Ishikawa (cell line): ENCODE measurements around the gene SP4.

Source experiments
- CEBPB ChIP-seq: IDR thresholded peaks from 2 replicates; pipeline ENCODE4 v1.6.1; 2012
- CREB1 ChIP-seq: IDR thresholded peaks from 2 replicates; pipeline ENCODE4 v1.6.1; 2012; ENCODE audit warnings: low read depth
- EGR1 ChIP-seq: IDR thresholded peaks from 2 replicates; pipeline ENCODE4 v1.6.1; 2012
- EP300 ChIP-seq: IDR thresholded peaks from 2 replicates; pipeline ENCODE4 v1.6.1; 2012; ENCODE audit warnings: borderline replicate concordance
- FOXM1 ChIP-seq: IDR thresholded peaks from 2 replicates; pipeline ENCODE4 v1.6.1; 2012; ENCODE audit warnings: low read depth, borderline replicate concordance
- NFIC ChIP-seq: IDR thresholded peaks from 2 replicates; pipeline ENCODE4 v1.6.1; 2012
- RAD21 ChIP-seq: IDR thresholded peaks from 2 replicates; pipeline ENCODE4 v1.6.1; 2012; ENCODE audit warnings: low read depth
- TAF1 ChIP-seq: IDR thresholded peaks from 2 replicates; pipeline ENCODE4 v1.6.1; 2012; ENCODE audit warnings: low read depth, mild to moderate bottlenecking
- TCF12 ChIP-seq: IDR thresholded peaks from 2 replicates; pipeline ENCODE4 v1.6.1; 2012; ENCODE audit warnings: low read depth
- TEAD4 ChIP-seq: IDR thresholded peaks from 2 replicates; pipeline ENCODE4 v1.6.1; 2012
- YY1 ChIP-seq: IDR thresholded peaks from 2 replicates; pipeline ENCODE4 v1.6.1; 2012; ENCODE audit warnings: low read depth
- ZBTB7A ChIP-seq: IDR thresholded peaks from 2 replicates; pipeline ENCODE4 v1.6.1; 2012; ENCODE audit warnings: low read depth
- TF ChIP-seq, protein P1 (sequence below): IDR thresholded peaks from 2 replicates; pipeline ENCODE4 v1.6.1; 2012
- TF ChIP-seq, protein P2 (sequence below): IDR thresholded peaks from 2 replicates; pipeline ENCODE4 v1.6.1; 2012
- TF ChIP-seq, protein P3 (sequence below): IDR thresholded peaks from 2 replicates; pipeline ENCODE4 v1.6.1; 2012; ENCODE audit warnings: low read depth, mild to moderate bottlenecking

The SP4 gene

DNA sequence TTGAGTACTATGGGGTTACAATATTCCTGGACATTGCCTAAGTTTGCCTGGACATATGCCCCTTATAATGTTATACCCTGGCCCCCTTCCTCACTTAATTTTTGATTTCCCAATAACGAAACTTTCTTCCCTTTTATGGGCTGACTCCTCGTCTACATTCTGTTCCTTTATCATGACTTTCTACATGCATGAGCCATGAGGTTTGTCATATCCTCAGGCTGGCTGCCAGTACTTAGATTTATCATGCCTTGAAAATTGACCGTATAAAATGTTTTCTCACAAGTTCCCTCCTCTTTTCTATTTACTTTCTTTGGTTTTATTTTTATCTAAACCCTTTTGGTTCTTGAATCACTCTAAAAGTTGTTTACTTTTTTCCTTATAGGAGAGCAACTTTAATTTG is 119.6 kb downstream of the SP4 start:
- TF ChIP-seq, protein P1, sequence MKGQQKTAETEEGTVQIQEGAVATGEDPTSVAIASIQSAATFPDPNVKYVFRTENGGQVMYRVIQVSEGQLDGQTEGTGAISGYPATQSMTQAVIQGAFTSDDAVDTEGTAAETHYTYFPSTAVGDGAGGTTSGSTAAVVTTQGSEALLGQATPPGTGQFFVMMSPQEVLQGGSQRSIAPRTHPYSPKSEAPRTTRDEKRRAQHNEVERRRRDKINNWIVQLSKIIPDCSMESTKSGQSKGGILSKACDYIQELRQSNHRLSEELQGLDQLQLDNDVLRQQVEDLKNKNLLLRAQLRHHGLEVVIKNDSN: no peak
- TF ChIP-seq TAF1: no peak
- no peak for TF ChIP-seq YY1
- TF ChIP-seq CREB1: no peak
- TF ChIP-seq TEAD4: no peak
- TF ChIP-seq RAD21: no peak
- no peak for TF ChIP-seq ZBTB7A
- TF ChIP-seq TCF12: no peak
- TF ChIP-seq, protein P2, sequence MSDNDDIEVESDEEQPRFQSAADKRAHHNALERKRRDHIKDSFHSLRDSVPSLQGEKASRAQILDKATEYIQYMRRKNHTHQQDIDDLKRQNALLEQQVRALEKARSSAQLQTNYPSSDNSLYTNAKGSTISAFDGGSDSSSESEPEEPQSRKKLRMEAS: no peak
- no peak for TF ChIP-seq CEBPB
- TF ChIP-seq FOXM1: no peak
- TF ChIP-seq EGR1: no peak
- TF ChIP-seq, protein P3, sequence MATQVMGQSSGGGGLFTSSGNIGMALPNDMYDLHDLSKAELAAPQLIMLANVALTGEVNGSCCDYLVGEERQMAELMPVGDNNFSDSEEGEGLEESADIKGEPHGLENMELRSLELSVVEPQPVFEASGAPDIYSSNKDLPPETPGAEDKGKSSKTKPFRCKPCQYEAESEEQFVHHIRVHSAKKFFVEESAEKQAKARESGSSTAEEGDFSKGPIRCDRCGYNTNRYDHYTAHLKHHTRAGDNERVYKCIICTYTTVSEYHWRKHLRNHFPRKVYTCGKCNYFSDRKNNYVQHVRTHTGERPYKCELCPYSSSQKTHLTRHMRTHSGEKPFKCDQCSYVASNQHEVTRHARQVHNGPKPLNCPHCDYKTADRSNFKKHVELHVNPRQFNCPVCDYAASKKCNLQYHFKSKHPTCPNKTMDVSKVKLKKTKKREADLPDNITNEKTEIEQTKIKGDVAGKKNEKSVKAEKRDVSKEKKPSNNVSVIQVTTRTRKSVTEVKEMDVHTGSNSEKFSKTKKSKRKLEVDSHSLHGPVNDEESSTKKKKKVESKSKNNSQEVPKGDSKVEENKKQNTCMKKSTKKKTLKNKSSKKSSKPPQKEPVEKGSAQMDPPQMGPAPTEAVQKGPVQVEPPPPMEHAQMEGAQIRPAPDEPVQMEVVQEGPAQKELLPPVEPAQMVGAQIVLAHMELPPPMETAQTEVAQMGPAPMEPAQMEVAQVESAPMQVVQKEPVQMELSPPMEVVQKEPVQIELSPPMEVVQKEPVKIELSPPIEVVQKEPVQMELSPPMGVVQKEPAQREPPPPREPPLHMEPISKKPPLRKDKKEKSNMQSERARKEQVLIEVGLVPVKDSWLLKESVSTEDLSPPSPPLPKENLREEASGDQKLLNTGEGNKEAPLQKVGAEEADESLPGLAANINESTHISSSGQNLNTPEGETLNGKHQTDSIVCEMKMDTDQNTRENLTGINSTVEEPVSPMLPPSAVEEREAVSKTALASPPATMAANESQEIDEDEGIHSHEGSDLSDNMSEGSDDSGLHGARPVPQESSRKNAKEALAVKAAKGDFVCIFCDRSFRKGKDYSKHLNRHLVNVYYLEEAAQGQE: no peak
- TF ChIP-seq NFIC: no peak
- TF ChIP-seq EP300: no peak

DNA sequence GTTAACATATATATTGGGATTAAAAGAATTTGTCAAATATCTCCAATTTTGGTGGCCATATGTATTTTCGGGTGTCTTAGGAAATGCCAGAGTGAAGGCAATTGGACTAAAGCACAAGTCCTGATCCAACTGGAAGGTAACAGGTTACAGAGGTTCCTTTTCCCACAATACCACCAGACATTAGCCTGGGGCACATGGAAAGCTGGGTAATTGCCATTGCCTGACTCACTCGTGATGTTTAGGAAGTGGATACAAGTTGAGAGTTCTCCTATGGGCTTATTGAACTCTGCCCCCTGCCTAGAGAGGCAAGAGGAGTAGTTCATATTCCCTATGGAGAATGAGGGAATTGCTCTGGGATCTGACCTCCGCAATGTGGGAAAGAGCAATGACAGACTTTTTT is 120.6 kb downstream of the SP4 start:
- TF ChIP-seq TCF12 (no peak), CEBPB (no peak), EGR1 (no peak), TAF1 (no peak), YY1 (no peak)

DNA sequence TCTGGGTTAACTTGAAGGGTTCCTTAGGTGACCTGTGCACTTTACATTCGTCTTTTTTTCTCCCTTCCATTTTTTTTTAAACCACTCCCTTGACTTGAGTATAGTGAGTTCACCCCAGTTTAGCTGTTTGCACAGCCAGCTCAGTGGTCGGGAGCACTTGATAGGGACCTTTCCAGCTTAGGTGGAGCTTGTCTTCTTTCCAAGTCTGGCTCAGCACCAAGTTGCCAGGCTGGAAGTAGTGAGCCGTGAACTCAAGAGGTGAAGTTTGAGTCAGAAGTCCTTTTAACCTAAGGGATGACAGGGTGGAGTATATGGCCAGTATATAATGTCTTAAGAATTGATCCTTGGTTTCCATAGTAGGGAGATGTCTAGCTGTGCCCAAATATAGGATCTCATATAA is 122.2 kb downstream of the SP4 start:
- TF ChIP-seq EP300 (no peak), TEAD4 (no peak), RAD21 (no peak), TAF1 (no peak), EGR1 (no peak), CEBPB (no peak), TCF12 (no peak), CREB1 (no peak), ZBTB7A (no peak), NFIC (no peak), FOXM1 (no peak), YY1 (no peak)
- TF ChIP-seq, protein P3: no peak
- TF ChIP-seq, protein P1: no peak
- TF ChIP-seq, protein P2: no peak

DNA sequence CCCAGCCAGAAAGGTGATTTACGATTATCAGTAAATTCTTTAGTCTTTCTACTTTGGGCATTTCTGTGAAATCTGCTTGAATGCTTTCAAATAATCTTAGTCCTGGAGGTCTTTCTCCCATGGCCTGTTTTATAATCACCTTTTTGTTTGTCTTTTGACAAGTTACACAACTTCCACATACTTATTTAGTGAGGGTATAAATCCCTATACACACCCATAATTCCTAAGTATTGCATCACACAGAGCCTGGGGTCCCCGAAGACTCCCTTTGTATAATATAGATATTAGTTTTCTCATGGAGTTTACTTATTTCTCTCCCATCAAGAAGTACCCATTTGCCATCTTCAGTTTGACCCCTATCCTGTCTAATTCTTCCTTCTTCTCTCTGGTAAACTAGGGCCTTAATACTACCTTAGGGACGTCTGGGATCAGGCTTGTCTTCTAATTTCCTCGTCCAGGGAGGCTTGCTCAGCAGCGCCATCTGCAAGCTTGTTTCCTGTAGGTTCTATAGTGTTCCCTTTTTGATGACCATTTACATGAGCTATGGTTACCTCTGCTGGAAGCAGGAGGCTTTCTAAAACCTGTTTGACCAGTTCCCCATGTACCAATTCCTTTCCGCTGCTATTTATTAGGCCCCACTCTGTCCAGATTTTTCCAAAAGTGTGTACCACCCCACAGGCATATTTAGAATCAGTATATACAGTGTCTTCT is 123.1 kb downstream of the SP4 start:
- TF ChIP-seq TAF1 (no peak), EP300 (peak; percentile 22; the same call in 1 of the 2 replicates), RAD21 (peak; percentile 34; the same call in 1 of the 2 replicates), YY1 (0 out of 2 replicates have a peak, but pooled peaks have one; percentile 39), CREB1 (no peak), TCF12 (0 out of 2 replicates have a peak, but pooled peaks have one; percentile 34), NFIC (no peak), FOXM1 (0 out of 2 replicates have a peak, but pooled peaks have one; percentile 29), CEBPB (peak; percentile 70; the same call in 1 of the 2 replicates), EGR1 (no peak)
- TF ChIP-seq, protein P2: peak; percentile 55
- TF ChIP-seq, protein P1: no peak

DNA sequence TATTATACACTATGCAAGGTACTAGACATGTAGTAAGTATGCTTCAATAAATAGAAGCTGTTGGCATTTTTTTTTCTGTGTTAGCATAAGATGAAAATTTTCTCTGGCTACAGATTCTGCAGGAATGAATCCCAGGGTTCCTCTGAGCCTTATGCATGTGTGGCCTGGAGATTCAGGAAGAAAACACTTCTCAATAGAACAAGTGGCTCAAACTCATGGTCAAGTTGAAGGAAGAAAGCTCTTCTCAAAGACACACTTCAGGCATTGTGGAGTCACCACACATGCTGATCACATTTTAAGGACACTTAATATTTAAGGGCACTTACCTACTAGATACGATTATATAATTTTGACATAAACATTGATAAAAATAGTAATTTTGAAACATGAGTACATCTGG is 134.5 kb downstream of the SP4 start:
- TF ChIP-seq, protein P3: no peak
- TF ChIP-seq, protein P1: no peak
- TF ChIP-seq TCF12: no peak
